Right renal cortex interstitium (tissue), 3 donors: ENCODE results near the gene ATOSA. TPM values are rescaled to one million over a fixed set of nuclear protein-coding genes. Genes with fewer than 3 reads are reported as not detected.
A peak's percentile ranks its signal among the peaks of the same experiment; 100 is the strongest.

ENCODE experiments used
- DNase-seq, 3 donors: peaks; one replicate each; pipeline ENCODE4 v3.0.0-alpha.2; 2013; ENCODE audit warnings: low read depth in 3 of 3, low spot score in 2 of 3
- polyA plus RNA-seq, 3 donors: library from polyadenylated mRNA; unstranded; fragments of 120-200 nt; gene quantifications; one replicate each; pipeline ENCODE4 v1.2.1, GENCODE V29; 2013; ENCODE audit not compliant: insufficient read length in 3 of 3

ATOSA gene
- polyA plus RNA-seq = 10 to 100 TPM; 35.6 to 41.9 (median 39.6) TPM

GRCh38 chr15:52679232-52680040 lies at the start of gene ATOSA:
Gene ATOSA, minus strand, starts transcription at chr15:52679388. Its CDS starts 1,367 bp downstream, at chr15:52678021.
- peak; percentile 74 to 85 (median 78) for DNase-seq

GRCh38 chr15:52728899-52729298 lies 49.7 kb upstream of the ATOSA start:
- no peak for DNase-seq

GRCh38 chr15:52727815-52728214 lies 48.6 kb upstream of the ATOSA start:
- no peak for DNase-seq

- no peak for DNase-seq
Measured at GRCh38 chr15:52726195-52726594, 47.0 kb upstream of the ATOSA start.

GRCh38 chr15:52718551-52718950 lies 39.4 kb upstream of the ATOSA start:
- no peak for DNase-seq

GRCh38 chr15:52717924-52718323 lies 38.7 kb upstream of the ATOSA start:
- no peak for DNase-seq

- no peak for DNase-seq
Measured at GRCh38 chr15:52717481-52717880, 38.3 kb upstream of the ATOSA start.

- no peak for DNase-seq
Measured at GRCh38 chr15:52716536-52716935, 37.3 kb upstream of the ATOSA start.

GRCh38 chr15:52715411-52715810 lies 36.2 kb upstream of the ATOSA start:
- DNase-seq = no peak

- no peak for DNase-seq
Measured at GRCh38 chr15:52714968-52715367, 35.8 kb upstream of the ATOSA start.

- no peak for DNase-seq
Measured at GRCh38 chr15:52710708-52711389, 31.7 kb upstream of the ATOSA start.

- DNase-seq = no peak
Measured at GRCh38 chr15:52710050-52710707, 31.0 kb upstream of the ATOSA start.

- DNase-seq = no peak
Measured at GRCh38 chr15:52709187-52709981, 30.2 kb upstream of the ATOSA start.

- DNase-seq = no peak
Measured at GRCh38 chr15:52706091-52706490, 26.9 kb upstream of the ATOSA start.

GRCh38 chr15:52702390-52702789 lies 23.2 kb upstream of the ATOSA start:
- no peak for DNase-seq

GRCh38 chr15:52699457-52699856 lies 20.3 kb upstream of the ATOSA start:
- peak in 1 of 3 donors; percentile 2 for DNase-seq

GRCh38 chr15:52698514-52698913 lies 19.3 kb upstream of the ATOSA start:
- no peak for DNase-seq

GRCh38 chr15:52697051-52697450 lies 17.9 kb upstream of the ATOSA start:
- no peak for DNase-seq

GRCh38 chr15:52695154-52695553 lies 16.0 kb upstream of the ATOSA start:
- DNase-seq = no peak

- no peak for DNase-seq
Measured at GRCh38 chr15:52689562-52689961, 10.4 kb upstream of the ATOSA start.

- no peak for DNase-seq
Measured at GRCh38 chr15:52683580-52683979, 4.4 kb upstream of the ATOSA start.
